ENCODE data around the gene RNF169.

The RNF169 gene

DNA sequence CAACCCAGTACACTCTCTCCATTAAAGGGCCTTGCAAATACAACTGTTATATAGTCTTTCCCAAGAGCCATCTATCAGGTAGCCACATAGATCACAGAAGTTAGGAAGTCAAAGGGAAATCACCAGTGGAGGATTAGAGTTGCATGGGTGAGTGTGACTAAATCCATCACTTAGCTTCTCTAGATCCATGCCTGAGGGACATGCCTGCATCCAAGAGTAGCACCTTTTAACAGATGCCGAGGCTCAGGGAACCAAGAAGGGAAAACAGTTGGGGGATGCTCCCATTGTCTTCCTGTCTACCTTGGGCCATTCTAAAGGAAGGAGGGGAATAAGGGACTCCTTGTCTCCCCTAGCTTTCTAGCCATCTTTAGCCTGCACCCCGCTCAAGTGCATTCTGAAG lies 122.4 kb downstream of the RNF169 start:
- no peak for DNase-seq (ENCODE audit: low spot score)

DNA sequence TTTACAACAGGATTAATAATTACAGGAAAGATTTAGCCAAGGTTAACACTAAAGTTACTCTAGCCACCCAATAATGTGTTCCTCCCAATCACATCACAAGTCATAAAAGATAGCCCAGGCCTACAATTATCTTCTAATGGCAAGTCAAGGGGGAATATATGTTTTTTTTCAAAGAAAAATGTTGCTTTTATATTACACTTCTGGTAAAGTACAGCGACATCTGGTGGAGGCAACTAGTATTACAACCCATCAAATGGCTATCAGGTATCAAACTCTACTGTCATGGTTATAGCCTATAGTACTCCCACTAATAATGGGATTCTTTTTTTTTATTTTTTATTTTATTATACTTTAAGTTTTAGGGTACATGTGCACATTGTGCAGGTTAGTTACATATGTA lies 128.5 kb downstream of the RNF169 start:
- no peak for DNase-seq (ENCODE audit: low spot score)

Data from hematopoietic multipotent progenitor cell treated with erythropoietin and hydrocortisone succinate and interleukin-3 and kit ligand, for 17 days (in vitro differentiated cells).